GM21367 (cell line): ENCODE results near the gene ELF3.
"Not testable (repeated sequence)": the region's sequence is repeated elsewhere in the genome, so short reads cannot be mapped to it uniquely, and the experiment has no call there.

Experiments
- ATAC-seq: cut with Tn5 transposase; IDR thresholded peaks from one replicate; pipeline ENCODE4 v1.9.1; 2021; ENCODE audit not compliant: unreplicated experiment

Gene ELF3

DNA sequence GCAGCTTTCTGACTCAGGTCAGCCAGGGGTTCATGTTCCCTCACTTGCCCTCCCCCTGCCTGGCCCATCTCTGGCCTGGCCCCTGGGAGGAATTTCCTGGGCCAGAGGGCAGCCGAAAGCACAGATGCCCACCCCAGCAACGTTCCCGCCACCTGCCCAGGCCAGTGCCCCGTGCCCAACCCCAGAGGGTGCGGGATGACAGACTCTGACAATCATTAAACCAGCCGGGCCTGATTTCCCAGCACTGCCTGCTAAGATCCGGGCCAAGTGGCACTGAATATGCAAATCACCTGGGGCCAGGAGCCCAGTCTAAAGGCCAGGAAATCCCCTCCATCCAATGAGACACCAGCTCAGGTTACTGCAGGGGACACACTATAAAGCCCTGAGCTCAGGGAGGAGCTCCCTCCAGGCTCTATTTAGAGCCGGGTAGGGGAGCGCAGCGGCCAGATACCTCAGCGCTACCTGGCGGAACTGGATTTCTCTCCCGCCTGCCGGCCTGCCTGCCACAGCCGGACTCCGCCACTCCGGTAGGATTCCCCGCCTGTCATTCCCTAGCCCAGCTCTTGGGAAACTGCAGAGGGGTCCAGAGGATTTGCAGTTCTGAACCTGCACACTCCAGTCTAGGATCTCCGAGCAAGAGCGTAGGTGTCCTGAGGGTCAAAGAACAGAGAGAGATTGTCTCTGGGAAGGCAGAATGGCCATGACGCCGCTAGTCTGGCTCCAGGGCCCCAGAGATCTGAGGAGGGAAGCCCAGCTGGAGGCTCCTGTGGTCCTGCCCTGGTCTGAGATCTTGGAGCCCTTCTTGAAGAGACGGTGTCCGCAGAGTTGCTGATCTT is at the start of gene ELF3:
ELF3 (plus strand) TSS at position 408 of the 836 bp plus-strand sequence. CDS start 550 bp downstream, outside the sequence.
- no peak for ATAC-seq

DNA sequence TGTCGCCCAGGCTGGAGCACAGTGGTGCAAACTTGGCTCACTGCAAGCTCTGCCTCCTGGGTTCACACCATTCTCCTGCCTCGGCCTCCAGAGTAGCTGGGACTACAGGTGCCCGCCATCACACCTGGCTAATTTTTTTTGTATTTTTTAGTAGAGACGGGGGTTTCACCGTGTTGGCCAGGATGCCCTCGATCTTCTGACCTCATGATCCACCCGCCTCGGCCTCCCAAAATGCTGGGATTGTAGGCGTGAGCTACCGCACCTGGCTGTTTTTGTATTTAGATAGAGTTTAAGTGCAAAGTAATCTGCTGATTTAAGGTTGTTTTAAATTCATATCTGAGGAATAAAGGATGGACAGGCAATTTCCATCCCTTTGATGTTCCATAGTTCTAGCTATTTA is 48.0 kb upstream of the ELF3 start:
- not testable (repeated sequence) for ATAC-seq

DNA sequence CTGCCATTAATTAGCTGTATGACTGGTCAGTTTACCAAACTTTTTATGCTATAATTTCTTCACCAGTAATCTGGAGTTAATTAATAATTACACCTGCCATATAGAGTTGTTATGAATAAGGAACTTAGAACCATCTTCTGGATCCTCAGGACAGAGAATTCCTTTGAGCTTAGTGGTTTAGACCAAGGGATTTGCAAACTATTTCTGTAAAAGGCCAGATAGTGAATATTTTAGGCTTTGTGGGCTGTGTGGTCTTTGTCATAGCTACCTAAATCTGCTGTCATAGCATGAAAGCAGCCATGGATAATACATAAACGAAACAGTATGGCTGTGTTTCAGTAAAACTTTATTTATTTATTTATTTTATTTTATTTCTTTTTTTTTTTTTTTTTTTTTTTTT is 46.1 kb upstream of the ELF3 start:
- ATAC-seq, result no peak

DNA sequence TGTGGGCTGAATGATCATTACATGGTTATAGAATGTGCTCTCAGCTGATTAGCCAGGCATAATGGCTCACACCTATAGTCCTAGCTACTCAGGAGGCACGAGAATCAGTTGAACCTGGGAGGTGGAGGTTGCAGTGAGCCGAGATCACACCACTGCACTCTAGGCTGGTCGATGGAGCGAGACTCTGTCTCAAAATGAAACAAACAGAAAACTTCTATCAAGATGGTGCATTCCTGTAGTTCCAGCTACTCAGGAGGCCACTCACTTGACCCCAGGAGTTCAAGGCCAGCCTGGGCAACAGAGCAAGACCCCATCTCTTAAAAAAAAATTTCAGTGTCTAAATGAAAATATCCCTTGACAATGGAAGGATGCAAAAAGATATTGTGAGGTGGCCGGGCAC is 44.2 kb upstream of the ELF3 start:
- no peak for ATAC-seq

DNA sequence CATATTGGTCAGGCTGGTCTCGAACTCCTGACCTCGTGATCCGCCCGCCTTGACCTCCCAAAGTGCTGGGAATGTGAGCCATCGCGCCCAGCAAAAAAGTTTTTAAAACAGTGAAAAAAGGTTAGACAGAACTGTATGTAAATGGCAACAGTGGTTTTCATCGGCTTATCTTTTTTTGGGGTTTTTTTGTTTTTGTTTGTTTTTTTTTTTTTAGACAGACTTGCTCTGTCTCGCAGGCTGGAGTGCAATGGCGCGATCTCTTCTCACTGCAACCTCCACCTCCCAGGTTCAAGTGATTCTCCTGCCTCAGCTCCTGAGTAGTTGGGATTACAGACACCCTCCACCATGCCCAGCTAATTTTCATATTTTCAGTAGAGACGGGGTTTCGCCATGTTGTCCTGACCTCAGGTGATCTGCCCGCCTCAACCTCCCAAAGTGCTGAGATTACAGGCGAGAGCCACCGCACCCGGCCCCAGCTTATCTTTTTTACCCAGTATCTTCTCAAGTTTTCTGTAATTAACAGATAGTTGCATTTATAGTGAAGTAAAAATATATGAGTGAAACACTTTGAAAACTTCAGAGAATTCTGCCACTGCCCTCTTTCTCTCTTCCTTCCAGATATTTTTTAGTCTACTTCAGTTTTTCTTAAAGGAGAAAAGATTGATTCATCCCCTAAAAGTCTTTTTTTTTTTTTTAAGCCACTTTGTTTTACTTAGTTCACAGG is 42.0 kb upstream of the ELF3 start:
- ATAC-seq, result no peak

DNA sequence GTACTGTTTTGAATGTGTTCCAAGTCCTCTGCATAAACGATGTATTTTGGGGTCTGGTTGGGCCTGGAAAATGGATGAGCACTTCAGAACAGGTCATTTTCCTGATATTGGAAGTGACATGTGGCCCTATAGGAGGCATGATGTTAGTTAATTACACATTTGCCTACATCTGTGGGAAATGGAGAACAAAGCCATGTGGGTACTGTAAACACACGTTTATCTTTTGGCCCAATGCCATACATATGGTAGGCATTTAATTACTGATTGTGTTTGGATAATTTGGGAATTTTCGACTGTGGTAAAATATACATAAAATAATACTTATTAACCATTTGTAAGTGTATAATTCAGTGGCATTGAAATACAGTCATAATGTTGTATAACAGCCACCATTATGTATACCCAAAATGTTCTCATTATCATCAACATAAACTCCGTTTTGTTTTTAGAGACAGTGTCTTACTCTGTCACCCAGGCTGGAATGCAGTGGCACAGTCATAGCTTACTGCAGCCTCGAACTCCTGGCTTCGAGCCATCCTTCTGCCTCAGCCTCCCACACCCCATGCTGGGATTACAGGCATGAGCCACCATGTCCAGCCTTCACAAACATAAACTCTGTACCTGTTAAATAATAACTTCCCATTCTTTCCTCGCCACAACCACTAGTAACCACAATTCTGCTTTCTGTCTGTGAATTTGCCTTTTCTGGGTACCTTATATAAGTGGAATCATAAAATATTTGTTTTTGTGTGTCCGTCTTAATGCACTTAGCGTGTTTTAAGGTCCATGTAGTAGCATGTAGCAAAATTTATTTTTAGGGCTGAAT is 39.8 kb upstream of the ELF3 start:
- no peak for ATAC-seq

DNA sequence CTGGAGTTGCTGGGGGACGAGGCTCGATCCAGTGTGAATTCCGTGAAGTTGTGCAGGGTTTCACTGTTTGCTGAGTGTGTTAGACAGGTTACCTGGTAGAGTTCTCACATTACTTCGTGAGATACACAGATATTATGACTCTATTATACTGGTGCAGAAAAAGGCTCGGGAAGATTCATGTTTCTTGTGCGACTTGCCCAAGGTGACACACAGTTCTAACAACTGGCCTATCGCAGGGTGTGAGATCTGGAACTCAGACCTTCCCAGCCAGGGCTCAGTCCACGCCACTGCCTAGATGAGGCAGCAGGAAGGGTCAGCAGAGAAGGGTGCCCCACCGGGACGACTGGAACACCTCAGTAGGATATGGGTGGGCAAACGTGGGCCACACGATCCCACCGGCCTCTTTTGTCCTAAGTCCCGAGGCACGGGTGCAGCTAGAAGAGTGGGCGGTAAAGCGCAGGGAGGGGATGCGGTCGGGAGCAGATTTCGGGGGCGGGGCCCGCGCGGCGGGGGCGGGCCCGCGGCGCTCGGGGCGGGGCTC is 28.2 kb upstream of the ELF3 start:
- no peak for ATAC-seq

DNA sequence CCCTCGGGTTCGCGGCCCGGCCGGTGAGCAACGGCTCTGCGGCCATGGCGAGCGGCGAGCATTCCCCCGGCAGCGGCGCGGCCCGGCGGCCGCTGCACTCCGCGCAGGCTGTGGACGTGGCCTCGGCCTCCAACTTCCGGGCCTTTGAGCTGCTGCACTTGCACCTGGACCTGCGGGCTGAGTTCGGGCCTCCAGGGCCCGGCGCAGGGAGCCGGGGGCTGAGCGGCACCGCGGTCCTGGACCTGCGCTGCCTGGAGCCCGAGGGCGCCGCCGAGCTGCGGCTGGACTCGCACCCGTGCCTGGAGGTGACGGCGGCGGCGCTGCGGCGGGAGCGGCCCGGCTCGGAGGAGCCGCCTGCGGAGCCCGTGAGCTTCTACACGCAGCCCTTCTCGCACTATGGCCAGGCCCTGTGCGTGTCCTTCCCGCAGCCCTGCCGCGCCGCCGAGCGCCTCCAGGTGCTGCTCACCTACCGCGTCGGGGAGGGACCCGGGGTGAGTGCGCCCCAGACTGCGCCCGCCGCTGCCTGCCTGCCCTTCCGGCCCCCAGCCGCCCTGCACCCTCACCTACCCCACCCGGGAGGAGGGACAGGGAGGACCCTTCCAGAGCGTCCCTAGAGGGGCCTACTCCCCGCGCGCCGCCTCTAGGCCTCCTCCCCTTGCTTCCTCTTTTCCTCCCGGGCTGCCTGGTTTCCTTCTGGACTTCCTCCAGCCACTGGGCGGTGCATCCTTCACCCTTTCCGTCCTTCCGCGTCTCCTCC is 27.6 kb upstream of the ELF3 start, which contains the start of gene RNPEP:
RNPEP (plus strand) TSS at position 26 of the 757 bp plus-strand sequence; CDS start at position 45, 19 bp downstream.
- ATAC-seq, result peak; percentile 64

DNA sequence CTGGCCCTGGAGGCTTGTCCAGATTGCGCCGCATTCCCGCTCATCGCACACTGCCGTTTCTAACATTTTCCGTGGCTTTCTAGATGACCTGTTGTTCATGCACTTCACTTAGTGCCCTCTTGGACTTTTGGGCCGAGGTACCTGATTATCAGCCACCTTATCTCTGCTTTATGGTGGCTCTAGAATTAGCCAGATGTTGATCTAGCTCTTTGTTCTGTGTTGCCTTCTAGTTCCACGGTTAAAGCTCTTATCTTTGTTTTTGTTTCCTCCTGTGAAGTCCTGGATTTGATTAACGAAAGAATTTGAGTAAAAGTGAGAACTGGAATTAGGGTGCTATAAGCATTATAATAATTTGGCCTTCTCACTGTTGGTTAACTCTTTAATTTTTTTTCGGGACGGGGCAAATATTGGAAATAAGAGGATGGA is 27.0 kb upstream of the ELF3 start:
- ATAC-seq, result no peak

DNA sequence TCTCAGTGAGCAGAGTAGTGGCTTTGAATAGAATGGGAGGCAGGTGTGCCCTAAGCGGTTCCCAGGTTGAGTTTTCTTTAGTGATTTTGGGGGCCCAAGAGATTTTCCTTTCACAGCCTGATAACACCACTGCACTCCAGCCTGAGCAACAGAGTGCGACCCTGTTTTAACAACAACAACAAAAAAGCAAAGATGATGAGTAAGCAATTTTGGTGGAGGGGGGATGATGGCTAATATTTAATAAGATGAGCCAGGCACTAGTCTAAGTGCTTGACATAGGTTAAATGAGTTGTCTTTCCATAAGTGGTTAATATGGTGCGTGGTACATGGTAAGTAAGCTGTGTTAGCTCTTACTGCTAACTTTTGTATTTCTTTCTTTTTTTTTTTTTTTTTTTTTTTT is 25.9 kb upstream of the ELF3 start:
- no peak for ATAC-seq

DNA sequence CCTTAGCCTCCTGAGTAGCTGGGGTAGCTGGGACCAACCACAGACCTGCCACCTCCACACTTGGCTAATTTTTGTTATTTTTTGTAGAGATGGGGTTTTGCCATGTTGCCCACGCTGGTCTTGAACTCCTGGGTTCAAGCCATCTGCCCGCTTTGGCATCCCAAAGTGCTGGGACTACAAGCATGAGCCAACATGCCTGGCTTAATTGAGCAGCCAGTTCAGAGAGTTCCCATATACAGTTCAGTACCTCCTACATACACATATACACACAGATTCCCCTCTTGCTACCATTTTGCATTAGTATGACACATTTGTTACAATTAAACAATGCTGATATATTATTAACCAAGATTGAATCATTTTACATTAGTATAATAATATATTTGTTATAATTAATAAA is 25.0 kb upstream of the ELF3 start:
- ATAC-seq, result no peak

DNA sequence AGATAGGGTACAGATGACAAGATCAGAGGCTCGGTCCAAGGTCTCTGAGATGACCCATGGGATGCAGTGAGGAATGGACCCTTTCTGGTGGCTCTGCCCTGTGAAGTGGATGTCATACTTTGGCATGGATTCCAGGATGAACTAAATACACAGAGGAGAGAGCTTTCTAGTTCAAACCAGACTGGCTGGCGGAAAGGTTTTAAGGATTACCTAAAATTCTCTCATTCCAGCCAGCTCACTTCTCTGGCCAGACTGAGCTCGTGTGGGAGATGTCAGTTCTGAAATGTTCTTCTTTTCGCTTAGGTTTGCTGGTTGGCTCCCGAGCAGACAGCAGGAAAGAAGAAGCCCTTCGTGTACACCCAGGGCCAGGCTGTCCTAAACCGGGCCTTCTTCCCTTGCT is 21.8 kb upstream of the ELF3 start:
- no peak for ATAC-seq

DNA sequence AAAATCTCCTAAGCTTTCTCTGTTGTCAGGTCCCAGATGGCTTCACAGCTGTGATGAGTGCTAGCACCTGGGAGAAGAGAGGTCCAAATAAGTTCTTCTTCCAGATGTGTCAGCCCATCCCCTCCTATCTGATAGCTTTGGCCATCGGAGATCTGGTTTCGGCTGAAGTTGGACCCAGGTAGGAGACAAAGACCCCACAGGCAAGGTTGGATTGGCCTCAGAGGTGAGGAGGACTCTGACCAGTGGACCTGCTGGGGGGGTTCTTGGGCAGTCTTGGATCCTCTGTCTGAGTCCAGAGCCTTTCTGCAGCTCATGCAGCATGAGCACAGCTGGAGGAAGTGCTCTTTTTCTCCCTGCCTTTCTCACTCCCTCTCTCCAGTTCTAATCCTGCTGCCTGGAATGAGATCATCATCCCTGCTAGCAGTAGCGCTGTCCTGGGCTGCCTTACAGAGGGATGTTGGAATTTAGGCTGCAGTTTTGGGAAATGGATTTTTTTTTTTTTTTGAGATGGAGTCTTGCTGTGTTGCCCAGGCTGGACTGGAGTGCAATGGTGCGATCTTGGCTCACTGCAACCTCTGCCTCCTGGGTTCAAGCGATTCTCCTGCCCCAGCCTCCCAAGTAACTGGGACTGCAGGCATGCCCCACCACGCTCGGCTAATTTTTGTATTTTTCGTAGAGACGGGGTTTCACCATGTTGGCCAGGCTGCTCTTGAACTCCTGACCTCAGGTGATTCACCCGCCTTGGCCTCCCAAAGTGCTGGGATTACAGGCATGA is 20.8 kb upstream of the ELF3 start:
- no peak for ATAC-seq

DNA sequence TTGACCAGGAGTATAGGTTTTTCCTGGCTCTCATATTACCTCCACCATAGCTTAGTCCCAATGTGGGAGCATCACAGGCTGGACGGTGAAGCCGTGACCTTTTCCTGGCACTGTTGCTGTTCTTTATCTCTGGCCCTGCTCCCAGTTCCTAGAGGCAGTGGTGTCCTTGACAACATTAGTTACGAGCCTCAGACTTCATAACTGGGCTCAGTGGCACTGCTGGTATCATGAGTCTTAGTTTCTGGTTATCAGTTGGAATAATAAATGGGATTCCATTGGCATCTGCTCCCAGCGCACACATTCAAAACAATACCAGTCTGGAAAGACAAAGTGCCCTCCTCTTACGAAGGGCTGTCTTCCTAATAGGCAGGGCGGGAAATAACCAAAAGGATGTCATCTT is 20.0 kb upstream of the ELF3 start:
- no peak for ATAC-seq

DNA sequence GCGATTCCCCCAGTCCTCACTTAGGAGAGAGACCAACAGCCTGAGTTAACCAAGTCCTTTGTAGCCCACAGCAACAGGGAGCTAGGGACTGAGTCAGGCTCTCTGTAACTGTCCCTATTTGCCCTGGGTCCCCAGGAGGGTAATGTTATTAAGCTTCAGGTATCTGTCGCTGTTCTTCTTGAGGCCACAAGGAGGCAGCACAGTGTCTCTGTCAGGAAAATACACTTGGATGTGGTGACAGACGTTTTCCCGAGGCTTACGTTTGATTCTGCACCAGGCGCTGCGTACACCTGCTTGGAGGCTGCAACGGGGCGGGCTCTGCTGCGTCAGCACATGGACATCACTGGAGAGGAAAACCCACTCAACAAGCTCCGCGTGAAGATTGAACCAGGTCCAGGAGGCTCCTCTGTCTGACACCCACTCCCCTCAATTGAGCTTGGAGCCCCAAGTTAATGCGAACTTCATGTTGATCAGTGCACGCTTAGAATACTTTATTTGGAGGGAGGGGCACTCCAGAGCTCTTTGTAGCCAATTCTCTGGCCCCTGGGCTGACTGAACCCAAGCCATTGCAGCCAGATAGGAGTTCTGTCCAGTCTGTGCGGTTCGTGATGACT is 10.7 kb upstream of the ELF3 start:
- no peak for ATAC-seq

DNA sequence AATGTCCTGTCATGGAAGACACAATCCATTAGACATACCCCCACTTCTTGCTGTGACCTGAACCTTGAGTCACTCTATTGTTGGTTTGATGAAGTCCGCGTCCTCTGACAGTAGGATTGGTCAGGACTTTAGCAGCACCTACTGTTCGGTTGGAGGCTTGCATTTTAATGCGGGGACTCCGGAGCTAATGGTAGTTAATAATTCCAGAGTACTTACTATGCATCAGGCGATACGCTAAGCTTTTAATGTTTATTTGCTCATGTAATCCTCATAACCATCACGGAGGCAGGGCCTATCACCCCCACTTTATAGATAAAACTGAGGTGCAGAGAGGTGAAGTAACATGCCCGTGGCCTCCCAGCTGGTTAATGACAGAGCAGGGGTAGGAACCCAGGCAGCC is 7.9 kb upstream of the ELF3 start:
- no peak for ATAC-seq

DNA sequence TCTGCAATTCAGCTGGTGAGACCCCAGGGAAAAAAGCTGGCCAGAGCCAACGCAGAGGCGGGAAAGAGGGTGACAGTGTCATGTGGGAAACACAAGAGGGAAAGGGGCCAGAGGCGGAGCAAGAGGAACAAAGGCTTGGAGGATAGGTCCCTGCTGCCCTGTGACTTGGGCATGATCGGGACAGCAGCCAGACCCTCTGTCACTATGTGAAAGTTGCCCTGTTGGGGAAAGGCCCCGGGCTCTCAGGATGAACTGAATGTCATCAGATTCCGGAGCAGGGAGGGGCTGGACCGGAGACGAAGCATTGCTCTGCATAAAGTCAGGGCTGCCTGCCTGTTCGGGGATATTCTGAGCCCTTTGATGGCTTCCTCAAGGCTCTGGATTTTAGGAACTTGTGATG is 5.7 kb upstream of the ELF3 start:
- ATAC-seq, result no peak

DNA sequence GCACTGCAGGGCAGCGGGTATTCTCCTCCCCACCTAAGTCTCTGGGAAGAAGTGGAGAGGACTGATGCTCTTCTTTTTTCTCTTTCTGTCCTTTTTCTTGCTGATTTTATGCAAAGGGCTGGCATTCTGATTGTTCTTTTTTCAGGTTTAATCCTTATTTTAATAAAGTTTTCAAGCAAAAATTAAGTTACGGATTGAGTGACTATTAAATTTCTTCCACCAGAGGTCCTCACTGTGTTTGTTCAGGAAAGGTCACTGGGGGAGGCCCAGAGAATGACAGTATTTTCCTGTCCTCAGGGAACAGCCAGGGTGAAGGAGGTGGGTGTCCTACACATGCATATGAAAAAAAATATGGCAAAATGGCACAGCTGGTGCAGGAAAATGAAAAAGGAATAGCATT is 4.4 kb upstream of the ELF3 start:
- ATAC-seq, result no peak

DNA sequence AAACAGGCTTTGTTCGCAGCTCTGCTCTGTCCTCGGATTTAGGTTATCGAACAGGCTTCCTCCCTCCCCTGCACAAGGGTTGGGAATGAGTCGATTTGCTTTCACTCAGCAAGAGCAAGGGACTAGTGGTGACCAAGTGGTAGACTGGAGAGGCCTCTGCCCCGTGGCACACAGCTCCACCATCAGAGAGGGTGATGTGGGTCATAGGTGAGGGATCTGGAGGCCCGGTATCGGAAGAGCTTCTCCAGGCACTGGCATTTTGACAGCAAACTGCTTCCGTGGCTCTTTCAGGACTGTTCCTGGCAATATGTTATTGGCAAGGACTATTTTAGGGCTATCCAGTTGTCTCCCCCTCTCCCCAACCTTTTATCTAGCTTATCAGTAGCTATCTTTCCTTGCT is 3.1 kb upstream of the ELF3 start:
- no peak for ATAC-seq
